Breast epithelium (tissue), 3 donors: ENCODE measurements around the gene TRIM37.

Experiments used
- CTCF ChIP-seq, 3 donors: fragments of 450-650 bp; IDR thresholded peaks; one replicate each; pipeline ENCODE4 v1.5.1; 2016 to 2017; ENCODE audit warnings: antibody characterized with exemption in 3 of 3, mild to moderate bottlenecking in 3 of 3, moderate library complexity in 3 of 3
- POLR2AphosphoS5 ChIP-seq, 3 donors: sonication (generic); formaldehyde crosslinking; IDR thresholded peaks; one replicate each; pipeline ENCODE4 v1.6.1; 2017; ENCODE audit warnings: antibody characterized with exemption in 3 of 3

DNA sequence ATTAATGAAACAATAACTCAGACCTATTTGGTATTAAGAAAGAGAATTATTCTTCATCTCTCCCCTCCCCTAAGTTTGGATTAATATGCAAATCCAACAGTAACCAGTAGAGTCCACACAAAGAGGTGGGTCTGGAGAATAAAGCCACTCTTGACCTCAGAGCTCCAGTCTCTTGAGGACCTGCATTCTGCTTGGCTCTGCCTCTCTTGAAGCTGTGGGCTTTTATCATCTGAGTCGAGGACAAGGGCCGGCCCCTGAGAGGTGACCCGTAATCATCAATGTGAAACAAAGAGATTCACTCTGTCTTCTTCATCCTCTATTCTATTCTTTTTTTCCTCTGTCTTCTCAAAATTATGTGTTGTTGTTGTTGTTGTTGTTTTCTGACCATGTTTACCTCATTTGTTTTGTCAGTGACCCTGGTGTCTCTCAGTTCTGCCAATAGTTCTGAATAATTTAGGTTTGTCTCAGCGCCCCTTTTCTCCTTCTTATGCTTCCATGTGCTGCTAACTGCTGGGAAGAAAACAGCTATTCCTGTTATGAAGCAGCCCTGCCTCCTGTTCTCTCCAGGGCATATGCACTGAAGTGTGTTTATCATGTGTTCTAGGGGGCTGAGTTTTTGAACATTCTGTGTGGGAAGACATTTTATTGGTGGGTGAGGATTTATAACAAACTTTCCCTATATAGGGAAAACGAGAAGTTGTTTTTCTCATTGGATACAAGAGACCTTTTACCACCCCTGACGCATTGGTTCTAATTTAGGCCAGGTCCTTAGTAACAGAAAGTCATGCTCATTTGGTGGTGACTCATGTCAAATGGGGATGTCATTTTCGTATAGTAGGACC lies 135.8 kb downstream of the TRIM37 start:
- TF ChIP-seq CTCF (IDR thresholded peaks at IDR 0.05): no peak
- TF ChIP-seq POLR2AphosphoS5 (IDR thresholded peaks at IDR 0.05): no peak
